NCI-H748 (cell line): Measurements from ENCODE around the gene SLC37A3.
"Not testable (repeated sequence)": the region's sequence is repeated elsewhere in the genome, so short reads cannot be mapped to it uniquely, and the experiment has no call there.

Source experiments
- DNase-seq: peaks from one replicate; lab custom pipeline; 2025; ENCODE audit not compliant: unreplicated experiment; lab: John Stamatoyannopoulos, UW

SLC37A3 gene

GRCh38 chr7:140397784-140398750 lies at the start of gene SLC37A3:
Gene SLC37A3, minus strand, starts transcription at chr7:140398530. Its CDS starts 16,004 bp downstream, at chr7:140382526.
- DNase-seq, result peak; percentile 94

DNA sequence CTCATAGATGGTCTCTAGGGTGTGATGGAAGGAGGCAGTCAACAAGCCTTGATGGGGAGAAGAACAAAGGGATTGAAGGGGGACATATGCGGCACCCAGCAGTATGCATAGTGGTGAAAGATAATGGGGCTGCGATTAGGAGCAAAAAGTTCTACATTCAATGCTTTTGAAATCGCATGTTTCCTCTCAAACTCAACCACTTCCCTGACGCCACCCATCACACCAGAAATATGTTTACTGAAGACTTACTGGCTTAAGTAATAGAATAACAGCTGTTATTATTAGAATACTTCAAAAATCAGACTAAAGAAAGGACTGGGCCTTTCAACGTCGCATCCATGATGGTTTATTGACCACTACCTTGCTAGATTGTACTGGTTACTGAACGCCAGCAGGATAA lies 49.5 kb upstream of the SLC37A3 start:
- DNase-seq, result no peak

- DNase-seq, result no peak
Measured at GRCh38 chr7:140446467-140446866, 48.1 kb upstream of the SLC37A3 start.

GRCh38 chr7:140441519-140441918 lies 43.2 kb upstream of the SLC37A3 start:
- DNase-seq, result no peak

DNA sequence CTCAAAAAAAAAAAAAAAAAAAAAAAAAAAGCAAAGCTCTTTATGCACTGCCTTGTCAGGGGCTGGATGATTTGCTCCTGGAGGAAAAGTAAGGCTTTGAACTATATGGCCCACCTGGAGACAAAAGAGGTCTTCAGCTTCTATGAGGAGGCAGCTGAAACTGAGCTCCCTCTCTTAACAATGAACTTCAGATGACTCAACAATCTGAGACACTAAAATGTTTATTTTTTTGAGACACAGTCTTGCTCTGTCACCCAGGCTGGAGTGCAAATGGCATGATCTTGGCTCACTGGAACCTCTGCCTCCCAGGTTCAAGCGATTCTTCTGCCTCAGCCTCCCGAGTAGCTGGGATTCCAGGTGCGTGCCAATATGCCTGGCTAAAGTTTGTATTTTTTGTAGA lies 42.3 kb upstream of the SLC37A3 start:
- no peak for DNase-seq

GRCh38 chr7:140439359-140439758 lies 41.0 kb upstream of the SLC37A3 start:
- no peak for DNase-seq

- DNase-seq, result no peak
Measured at GRCh38 chr7:140435252-140435895, 37.0 kb upstream of the SLC37A3 start.

- no peak for DNase-seq
Measured at GRCh38 chr7:140433396-140433795, 35.1 kb upstream of the SLC37A3 start.

DNA sequence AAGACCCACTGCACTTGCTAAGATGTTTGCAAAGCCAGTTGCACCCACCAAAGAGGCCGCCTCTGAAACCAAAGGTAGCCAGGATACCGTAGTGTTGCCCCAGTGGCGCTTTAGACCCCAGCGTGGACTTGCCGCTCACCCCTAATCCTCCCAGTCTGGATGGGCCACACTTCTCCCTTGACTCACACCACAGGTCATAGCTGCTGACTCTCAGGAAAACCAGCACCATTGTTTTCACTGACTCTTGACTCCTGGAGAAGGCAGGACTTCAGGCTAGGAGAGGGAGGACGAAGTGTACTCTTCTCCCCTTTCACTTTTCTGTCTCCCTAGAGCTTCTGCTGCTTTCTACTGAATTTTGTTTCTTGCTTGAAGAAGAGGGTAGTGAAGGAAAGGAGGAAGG lies 27.8 kb upstream of the SLC37A3 start:
- DNase-seq, result no peak

DNA sequence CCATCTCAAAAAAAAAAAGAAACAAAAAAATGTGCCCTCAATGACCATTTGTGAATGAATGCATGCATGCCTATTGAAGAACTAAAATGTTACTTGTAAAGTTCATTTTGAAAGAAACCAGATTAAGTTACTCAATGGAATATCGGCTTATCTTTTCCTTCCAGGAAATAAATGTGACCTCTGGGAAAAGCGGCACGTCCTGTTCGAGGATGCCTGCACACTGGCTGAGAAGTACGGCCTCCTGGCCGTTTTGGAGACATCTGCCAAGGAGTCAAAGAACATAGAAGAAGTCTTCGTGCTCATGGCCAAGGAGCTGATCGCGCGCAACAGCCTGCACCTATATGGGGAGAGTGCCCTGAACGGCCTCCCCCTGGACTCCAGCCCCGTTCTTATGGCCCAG lies 27.4 kb upstream of the SLC37A3 start:
- no peak for DNase-seq

DNA sequence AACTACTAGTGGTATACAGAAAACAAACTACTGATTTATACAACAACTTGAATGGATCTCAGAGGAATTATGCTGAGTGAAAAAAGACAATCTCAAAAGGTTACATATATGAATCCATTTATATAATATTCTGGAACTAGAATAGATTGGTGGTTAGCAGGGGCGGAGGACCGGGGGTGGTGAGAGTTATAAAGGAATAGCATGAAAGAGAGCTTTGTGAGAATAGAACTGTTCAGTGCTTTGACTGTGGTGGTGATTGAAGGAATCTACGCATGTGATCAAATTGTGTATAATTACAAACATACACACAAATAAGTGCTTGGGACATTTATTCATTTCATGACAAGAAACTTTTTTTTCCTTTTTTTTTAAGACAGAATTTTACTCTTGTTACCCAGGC lies 25.2 kb upstream of the SLC37A3 start:
- no peak for DNase-seq

DNA sequence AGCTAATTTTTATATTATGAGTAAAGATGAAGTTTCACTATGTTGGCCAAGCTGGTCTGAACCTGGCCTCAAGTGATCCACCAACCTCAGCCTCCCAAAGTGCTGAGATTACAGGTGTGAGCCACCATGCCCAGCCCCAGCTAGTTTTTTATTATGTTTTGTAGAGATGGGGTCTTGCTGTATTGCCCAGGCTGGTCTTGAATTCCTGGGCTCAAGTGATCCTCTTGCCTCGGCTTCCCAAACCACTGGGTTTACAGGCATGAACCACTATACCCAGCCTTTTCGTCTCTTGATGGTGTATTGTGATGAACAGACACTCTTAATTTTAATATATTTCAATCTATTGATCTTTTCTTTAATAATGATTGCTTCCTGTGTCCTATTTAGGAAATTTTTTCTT lies 23.2 kb upstream of the SLC37A3 start:
- no peak for DNase-seq

- DNase-seq, result no peak
Measured at GRCh38 chr7:140418653-140419052, 20.3 kb upstream of the SLC37A3 start.

DNA sequence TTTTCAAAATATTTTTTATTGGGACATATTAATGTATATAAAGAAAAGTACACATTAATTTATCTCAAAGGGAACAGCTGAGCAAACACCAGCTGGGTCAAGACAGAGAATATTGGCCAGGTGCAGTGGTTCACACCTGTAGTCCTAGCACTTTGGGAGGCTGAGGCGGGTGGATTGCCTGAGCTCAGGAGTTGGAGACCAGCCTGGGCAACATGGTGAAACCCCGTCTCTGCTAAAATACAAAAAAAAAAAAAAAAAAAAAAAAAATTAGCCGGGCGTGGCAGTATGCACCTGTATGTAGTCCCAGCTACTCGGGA lies 19.8 kb upstream of the SLC37A3 start:
- peak; percentile 96 for DNase-seq

- peak; percentile 96 for DNase-seq
Measured at GRCh38 chr7:140417456-140418155, 19.3 kb upstream of the SLC37A3 start.

DNA sequence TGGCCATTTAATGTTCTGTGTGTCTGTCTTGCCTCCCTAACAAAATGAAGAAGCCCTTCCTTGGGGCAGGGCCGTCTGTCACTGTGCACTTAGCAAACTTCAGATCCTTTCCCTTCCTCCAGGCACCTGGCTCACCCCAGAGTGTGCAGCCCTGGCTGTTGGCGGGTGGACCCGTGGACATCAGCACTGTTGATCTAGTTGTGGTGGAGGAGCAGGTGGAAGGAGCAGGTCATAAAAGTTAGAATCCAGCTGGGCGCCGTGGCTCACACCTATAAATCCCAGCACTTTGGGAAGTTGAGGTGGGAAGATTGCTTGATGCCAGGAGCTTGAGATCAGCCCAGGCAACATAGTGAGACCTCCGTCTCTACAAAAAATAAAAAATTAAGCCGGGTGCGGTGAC lies 18.2 kb upstream of the SLC37A3 start:
- peak; percentile 48 for DNase-seq

- DNase-seq, result not testable (repeated sequence)
Measured at GRCh38 chr7:140415816-140416215, 17.5 kb upstream of the SLC37A3 start.

GRCh38 chr7:140415361-140415760 lies 17.0 kb upstream of the SLC37A3 start:
- DNase-seq, result no peak

DNA sequence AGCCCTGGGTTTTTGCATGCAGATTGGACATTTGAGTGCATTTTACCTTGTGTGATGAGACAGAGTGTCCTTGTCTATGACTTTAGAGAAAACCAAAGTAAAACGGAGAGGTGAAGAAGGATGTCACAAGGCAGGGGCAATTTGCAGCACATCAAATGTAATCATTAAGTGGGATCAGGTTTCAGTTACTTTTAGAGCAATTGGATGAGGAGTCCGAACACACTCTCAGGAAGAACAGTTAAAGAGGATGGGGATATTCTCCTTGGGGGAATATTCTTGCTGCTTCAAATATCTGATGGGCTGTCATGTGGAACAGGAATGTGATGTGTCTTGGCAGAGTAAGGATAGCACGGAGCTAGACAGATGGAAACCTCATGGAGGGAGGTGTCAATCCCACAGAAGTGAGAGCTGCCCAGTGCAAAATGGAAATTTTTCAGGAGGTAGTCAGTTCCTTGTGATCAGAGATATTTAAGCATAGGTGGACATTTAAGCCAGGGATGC lies 6.3 kb upstream of the SLC37A3 start:
- peak; percentile 52 for DNase-seq

- peak; percentile 83 for DNase-seq
Measured at GRCh38 chr7:140403878-140404564, 5.7 kb upstream of the SLC37A3 start, which contains the start of gene RAB19. Gene RAB19, plus strand, starts transcription at chr7:140404058. Its CDS starts 3,589 bp downstream, at chr7:140407647.
